Heart left ventricle (tissue), 16 donors: ENCODE results near the gene SEPTIN6. TPM values are rescaled to one million over a fixed set of nuclear protein-coding genes. Genes with fewer than 3 reads are reported as not detected.
A peak's percentile ranks its signal among the peaks of the same experiment; 100 is the strongest.

Experiments used
- ATAC-seq, 4 donors: fragments of 200-7000 bp; cut with Tn5 transposase; one replicate each; pipeline ENCODE4 v1.9.1; 2020 to 2022; ENCODE audit warnings: moderate library complexity in 4 of 4, mild to moderate bottlenecking in 3 of 4, moderate number of reproducible peaks in 1 of 4
- DNase-seq, 5 donors: peaks; one replicate each; pipeline ENCODE4 v3.0.0-alpha.2; 2020
- H3K27ac ChIP-seq, 12 donors: fragments of 200-600 bp; sonication (generic) in 4 of 12; one replicate each; pipeline versions ENCODE4 v1.5.0 to v1.8.0; 2016 to 2022; ENCODE audit warnings: mild to moderate bottlenecking in 2 of 12
- H3K27me3 ChIP-seq, 9 donors: fragments of 200-600 bp; sonication (generic) in 2 of 9; one replicate each; pipeline versions ENCODE4 v1.5.1 to v1.8.0; 2016 to 2022; ENCODE audit warnings: mild to moderate bottlenecking in 3 of 9
- H3K36me3 ChIP-seq, 9 donors: fragments of 200-600 bp; sonication (generic) in 2 of 9; one replicate each; pipeline versions ENCODE4 v1.5.0 to v1.8.0; 2018 to 2022; ENCODE audit warnings: mild to moderate bottlenecking in 2 of 9
- H3K4me1 ChIP-seq, 12 donors: fragments of 200-600 bp; sonication (generic) in 4 of 12; one replicate each; pipeline versions ENCODE4 v1.5.0 to v1.8.0; 2016 to 2022; ENCODE audit warnings: mild to moderate bottlenecking in 3 of 12
- H3K4me3 ChIP-seq, 12 donors: fragments of 200-600 bp; sonication (generic) in 4 of 12; one replicate each; pipeline versions ENCODE4 v1.5.0 to v1.8.0; 2017 to 2022; ENCODE audit warnings: mild to moderate bottlenecking in 9 of 12, moderate library complexity in 4 of 12
- H3K9me3 ChIP-seq, 12 donors: fragments of 200-600 bp; sonication (generic) in 4 of 12; one replicate each; pipeline versions ENCODE4 v1.5.0 to v1.8.0; 2016 to 2022; ENCODE audit warnings: mild to moderate bottlenecking in 1 of 12
- CTCF ChIP-seq, 12 donors: fragments of 200-600 bp; sonication (generic) in 4 of 12; IDR thresholded peaks; one replicate each; pipeline versions ENCODE4 v1.5.0 to v1.8.0; 2018 to 2022; ENCODE audit warnings: antibody characterized with exemption in 12 of 12, mild to moderate bottlenecking in 5 of 12
- POLR2A ChIP-seq, 2 donors: fragments of 450-650 bp; IDR thresholded peaks; one replicate each; pipeline ENCODE4 v1.6.1; 2017; ENCODE audit warnings: antibody characterized with exemption in 2 of 2, mild to moderate bottlenecking in 2 of 2, moderate library complexity in 2 of 2
- WGBS, 4 donors: extraction: QIAGEN DNeasy Blood & Tissue Kit in 2 of 4; methylation state at CpG; one replicate each; pipeline versions ENCODE4 v1.1.5 to v1.1.7; 2013 to 2018; 5-methylcytosine and 5-hydroxymethylcytosine counted together
- intact Hi-C, 10 donors: fragments of 100-400 bp; cut with DNase I; formaldehyde crosslinking; loops; one replicate each; pipeline versions ENCODE4 v1.11.1 to v1.14.2; 2022
- polyA plus RNA-seq, 2 donors: library from polyadenylated mRNA; stranded (reverse); fragments of 200-250 nt; gene quantifications; one replicate each; pipeline ENCODE4 v1.2.3, GENCODE V29; 2013
- total RNA-seq, 9 donors: library from RNA; depleted of rRNA in 2 of 9; stranded (reverse); fragments of >200 nt in 2 of 9; fragmentation: NEBNext Ultra II Directional in 3 of 9; extraction: Animal tissue kit (Norgen Biotek cat#: 25700) in 3 of 9; gene quantifications; one replicate each; pipeline versions ENCODE4 v1.1.0 to v1.2.4, GENCODE V29; 2016 to 2023
- donor health status: ischemic (EF 13 %, LVEDD 7.1; RV severe dilation, severe dysfunction).
- donor health status: healthy with polysubstance abuse.
- donor health status: DM: no; HTN: yes; CAD: no.
- donor health status: DM: no; HTN: no; CAD: no.
- donor health status: ischemic (EF 25% LVEDD 6.9; RV normal size, moderate dysfunction).
- donor health status: ischemic (EF 25% LVEDD 5.7; RV mildly dilated, moderate dysfunction).
- donor health status: healthy.
- donor health status: DM: yes; HTN: yes; CAD: no.
- donor health status: ischemic (EF 35%, LVEDD 5.7; RV mildly dilated, moderate dysfunction).
- donor health status: nonischemic (EF 11% LVEDD 7.7; RV severe dilation, severe dysfunction).
- donor health status: DM: yes; HTN: yes; CAD: no.
- donor health status: PGD.
- donor health status: ischemic (EF 29% LVEDD 5.4; RV normal size, mild dysfunction).
- donor health status: nonischemic (EF 23%, LVEDD 6.1; RV moderate dilation, normal function).

Gene SEPTIN6
- total and polyA plus RNA-seq, 11 donors: 3.3 to 36.4 (median 9.8) TPM

GRCh38 chrX:119682019-119682989 lies 10.7 kb downstream of the SEPTIN6 start:
- Histone ChIP-seq H3K27me3 (no peaks in the 10 kb centered on the region), H3K27ac (peak overlapping the region in 1 of 12 donors; percentile 94), H3K4me3 (peak overlapping the region in 1 of 12 donors; percentile 25), H3K36me3 (no peaks in the 10 kb centered on the region), H3K9me3 (no peaks in the 10 kb centered on the region), H3K4me1 (peaks cover 0 to 80% (median 12%) of the 10 kb centered on the region in 12 donors)
- intact Hi-C loops: no loop called here
- 74 to 88% (median 81%) methylated on average over 15 of the region's 15 CpGs for WGBS, 4 donors
- DNase-seq: no peak
- no peak for ATAC-seq
- no peak for TF ChIP-seq CTCF (IDR thresholded peaks at IDR 0.05)
- TF ChIP-seq POLR2A (IDR thresholded peaks at IDR 0.05): no peak

- Histone ChIP-seq H3K36me3 (peaks cover 0 to 19% (median 0%) of the 10 kb centered on the region in 9 donors), H3K9me3 (no peaks in the 10 kb centered on the region), H3K27me3 (no peaks in the 10 kb centered on the region), H3K27ac (peak overlapping the region in 4 of 12 donors; percentile 9 to 76 (median 50)), H3K4me3 (no peak overlapping the region), H3K4me1 (peaks cover 0 to 53% (median 0%) of the 10 kb centered on the region in 12 donors)
- DNase-seq (no peak), ATAC-seq (no peak)
- WGBS, 4 donors: 75 to 82% (median 77%) methylated on average over 3 to 6 of the region's 6 CpGs
- intact Hi-C loops: no loop called here
- no peak for TF ChIP-seq POLR2A (IDR thresholded peaks at IDR 0.05)
- no peak for TF ChIP-seq CTCF (IDR thresholded peaks at IDR 0.05)
Measured at GRCh38 chrX:119677654-119677981, 15.3 kb downstream of the SEPTIN6 start.

- H3K9me3 ChIP-seq: no peaks in the 10 kb centered on the region
- intact Hi-C loops: no loop called here
- H3K4me1 ChIP-seq: peaks cover 0 to 52% (median 0%) of the 10 kb centered on the region in 12 donors
- H3K27ac ChIP-seq: peak overlapping the region in 3 of 12 donors; percentile 29 to 76 (median 70)
- ATAC-seq (peak in 1 of 4 donors; percentile 47), DNase-seq (no peak)
- 55 to 68% (median 66%) methylated on average over 8 of the region's 8 CpGs for WGBS, 4 donors
- no peaks in the 10 kb centered on the region for H3K27me3 ChIP-seq
- no peak overlapping the region for H3K4me3 ChIP-seq
- TF ChIP-seq CTCF (IDR thresholded peaks at IDR 0.05): no peak
- TF ChIP-seq POLR2A (IDR thresholded peaks at IDR 0.05): no peak
- H3K36me3 ChIP-seq: peaks cover 0 to 24% (median 0%) of the 10 kb centered on the region in 9 donors
Measured at GRCh38 chrX:119676949-119677653, 15.9 kb downstream of the SEPTIN6 start.

GRCh38 chrX:119673336-119673735 lies 19.6 kb downstream of the SEPTIN6 start:
- Histone ChIP-seq H3K4me3 (no peak overlapping the region), H3K36me3 (peaks cover 0 to 28% (median 0%) of the 10 kb centered on the region in 9 donors), H3K9me3 (no peaks in the 10 kb centered on the region), H3K27ac (no peak overlapping the region), H3K4me1 (peaks cover 0 to 28% (median 14%) of the 10 kb centered on the region in 12 donors), H3K27me3 (no peaks in the 10 kb centered on the region)
- ATAC-seq (no peak), DNase-seq (no peak)
- 83 to 97% (median 94%) methylated on average over 8 of the region's 8 CpGs for WGBS, 4 donors
- TF ChIP-seq POLR2A (IDR thresholded peaks at IDR 0.05): no peak
- TF ChIP-seq CTCF (IDR thresholded peaks at IDR 0.05): no peak
- intact Hi-C loops: no loop called here
